Measurements from ENCODE around the gene SUFU. TPM values are rescaled to one million over a fixed set of nuclear protein-coding genes. Genes with fewer than 3 reads are reported as not detected.
A peak's percentile ranks its signal among the peaks of the same experiment; 100 is the strongest.

The SUFU gene
- total RNA-seq, 1 experiment from 2014 or later, result 2.7 TPM

GRCh38 chr10:102602272-102603045 is 98.7 kb downstream of the SUFU start:
- ATAC-seq, result no peak
- no peak overlapping the region for H3K4me2 ChIP-seq (ENCODE audit: low read length)

DNA sequence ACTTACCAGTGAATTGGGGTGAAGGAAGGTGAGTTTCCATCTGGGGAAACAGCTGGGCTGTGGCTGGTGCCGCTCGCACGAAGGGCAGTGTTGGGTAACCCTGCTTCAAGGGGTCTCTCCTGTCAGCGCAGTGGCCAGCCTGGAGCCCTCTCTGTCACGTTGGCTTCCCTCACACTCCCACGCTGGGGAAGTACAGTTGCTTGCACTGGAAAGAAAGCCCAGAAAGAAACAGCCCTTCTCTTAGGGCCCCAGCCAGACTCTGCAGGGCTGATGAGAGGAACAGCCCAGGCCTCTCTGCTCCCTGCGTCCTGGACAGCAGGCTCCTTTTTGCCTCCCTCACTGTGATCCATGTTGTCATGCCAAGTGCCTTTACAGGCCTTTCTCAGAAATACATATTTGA is 100.2 kb downstream of the SUFU start:
- 0 out of 2 replicates have a peak overlapping the region, but pooled peaks have one; percentile 29 for H2AFZ ChIP-seq (ENCODE audit: low read length)
- no peaks in the 10 kb centered on the region for H3K79me2 ChIP-seq (ENCODE audit: low read length)
- POLR2A ChIA-PET (ENCODE audit: unreplicated experiment), result interaction anchor here (0.6 kb wide), 1 partner anchor 55 kb away, joined by 4 read pairs; no protein-coding TSS in a partner anchor

More at GRCh38 chr10:102602272-102603045, 98.7 kb downstream of the SUFU start:
- Histone ChIP-seq H4K20me1 (ENCODE audit: low read length) (no peaks in the 10 kb centered on the region), H3K9me2 (replicated peaks; ENCODE audit: low read length) (no peaks in the 10 kb centered on the region), H3K27me3 (ENCODE audit: low read length) (no peaks in the 10 kb centered on the region), H2AFZ (ENCODE audit: low read length) (no peak overlapping the region), H3K4me1 (ENCODE audit: insufficient read depth, low read length) (peaks cover 33% of the 10 kb centered on the region), H3K36me3 (ENCODE audit: low read depth, low read length) (no peaks in the 10 kb centered on the region), H3K9ac (ENCODE audit: low read length) (no peak overlapping the region), H3K27ac (ENCODE audit: low read length) (no peak overlapping the region), H3F3A (ENCODE audit: low read length, unreplicated experiment) (no peaks in the 10 kb centered on the region), H3K9me3 (ENCODE audit: low read length) (no peaks in the 10 kb centered on the region), H3K4me3 (ENCODE audit: low read length) (no peak overlapping the region), H3K79me2 (ENCODE audit: low read length) (no peaks in the 10 kb centered on the region)
- no peak for DNase-seq
- intact Hi-C loops (cut with micrococcal nuclease), result no loop called here
- BruUV-seq (replicated peaks), result no TSS peak
- no peak for TF ChIP-seq CTCF (conservative IDR thresholded peaks at IDR 0.05; ENCODE audit: low read depth, low read length)
- ChIA-PET POLR2A (ENCODE audit: unreplicated experiment) (no interaction called here), CTCF (no interaction called here)

More for the DNA sequence above, 100.2 kb downstream of the SUFU start:
- Histone ChIP-seq H3K36me3 (ENCODE audit: low read depth, low read length) (no peaks in the 10 kb centered on the region), H3K9me3 (ENCODE audit: low read length) (no peaks in the 10 kb centered on the region), H3K27me3 (ENCODE audit: low read length) (no peaks in the 10 kb centered on the region), H3K9me2 (replicated peaks; ENCODE audit: low read length) (no peaks in the 10 kb centered on the region), H3K4me1 (ENCODE audit: insufficient read depth, low read length) (peaks cover 33% of the 10 kb centered on the region), H3F3A (ENCODE audit: low read length, unreplicated experiment) (no peaks in the 10 kb centered on the region), H3K9ac (ENCODE audit: low read length) (peak overlapping the region; percentile 51), H4K20me1 (ENCODE audit: low read length) (no peaks in the 10 kb centered on the region), H3K27ac (ENCODE audit: low read length) (peak overlapping the region; percentile 85), H3K4me3 (ENCODE audit: low read length) (peak overlapping the region; percentile 11; the same call in 1 of the 2 replicates), H3K4me2 (ENCODE audit: low read length) (peak overlapping the region; percentile 62)
- CTCF ChIA-PET, result no interaction called here
- no TSS peak for BruUV-seq (replicated peaks)
- DNase-seq (no peak), ATAC-seq (peak; percentile 48)
- TF ChIP-seq EZH2 (IDR thresholded peaks at IDR 0.05; ENCODE audit: low read length, unreplicated experiment) (no peak), CTCF (conservative IDR thresholded peaks at IDR 0.05; ENCODE audit: low read depth, low read length) (no peak), EZH2phosphoT487 (IDR thresholded peaks at IDR 0.05; ENCODE audit: borderline replicate concordance, low read length) (no peak)
- intact Hi-C loops (cut with micrococcal nuclease), result no loop called here
